HEK293T (cell line): Measurements from ENCODE around the gene PDX1.

Source experiments
- BHLHE40 ChIP-seq: fragments of 450-650 bp; IDR thresholded peaks from 2 replicates; pipeline ENCODE4 v1.6.1; 2016; ENCODE audit warnings: mild to moderate bottlenecking, moderate library complexity, borderline replicate concordance
- ELF4 ChIP-seq: fragments of 450-650 bp; IDR thresholded peaks from 2 replicates; pipeline ENCODE4 v1.6.1; 2017; ENCODE audit warnings: antibody characterized with exemption
- FOXA1 ChIP-seq: fragments of 450-650 bp; IDR thresholded peaks from 2 replicates; pipeline ENCODE4 v1.6.1; 2016; ENCODE audit warnings: mild to moderate bottlenecking
- HDGF ChIP-seq: fragments of 450-650 bp; IDR thresholded peaks from 2 replicates; pipeline ENCODE4 v1.6.1; 2017; ENCODE audit warnings: antibody characterized with exemption, borderline replicate concordance
- LEF1 ChIP-seq: fragments of 450-650 bp; IDR thresholded peaks from 2 replicates; pipeline ENCODE4 v1.6.1; 2017; ENCODE audit warnings: mild to moderate bottlenecking, borderline replicate concordance
- SUZ12 ChIP-seq: fragments of 450-650 bp; IDR thresholded peaks from 2 replicates; pipeline ENCODE4 v1.6.1; 2016; ENCODE audit warnings: mild to moderate bottlenecking

DNA sequence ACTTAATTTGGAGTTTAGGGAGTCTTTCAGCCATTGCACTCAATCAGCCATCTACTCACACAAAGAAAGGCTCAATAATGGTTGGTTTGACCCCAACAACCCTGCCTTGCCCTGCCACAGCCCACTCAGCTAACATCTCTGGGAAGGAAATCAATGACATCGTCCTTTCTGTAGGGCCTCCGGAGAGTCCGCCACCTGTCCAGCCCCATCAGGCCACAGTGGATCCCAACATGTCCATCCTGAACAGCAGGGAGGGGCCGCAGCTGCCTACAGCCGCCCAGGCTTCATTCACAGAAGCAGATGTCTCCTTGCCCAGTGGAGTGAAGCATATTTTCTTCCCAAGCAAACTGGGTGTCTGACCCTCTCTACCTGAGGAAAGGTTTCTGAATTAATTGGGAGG is 53.5 kb downstream of the PDX1 start:
- TF ChIP-seq BHLHE40 (no peak), ELF4 (no peak), LEF1 (no peak), SUZ12 (no peak), HDGF (no peak), FOXA1 (no peak)
